Activated naive CD4-positive, alpha-beta T cell treated with anti-CD3 and anti-CD28 coated beads, Interleukin-2, amount 50 U/mL, for 24 hours (primary cell): Measurements from ENCODE around the gene SLC37A1.
"Not testable (repeated sequence)": the region's sequence is repeated elsewhere in the genome, so short reads cannot be mapped to it uniquely, and the experiment has no call there.

Source experiments
- H3K27ac Mint-ChIP-seq: one replicate; pipeline ENCODE4 v1.8.0; 2021; ENCODE audit warnings: mild to moderate bottlenecking, mixed read lengths
- H3K27me3 Mint-ChIP-seq: one replicate; pipeline ENCODE4 v1.8.0; 2021; ENCODE audit warnings: mixed read lengths
- H3K36me3 Mint-ChIP-seq: one replicate; pipeline ENCODE4 v1.8.0; 2021; ENCODE audit warnings: mixed read lengths
- H3K4me1 Mint-ChIP-seq: one replicate; pipeline ENCODE4 v1.8.0; 2021; ENCODE audit warnings: mixed read lengths
- H3K4me3 Mint-ChIP-seq: one replicate; pipeline ENCODE4 v1.8.0; 2021; ENCODE audit warnings: mild to moderate bottlenecking, mixed read lengths
- H3K9me3 Mint-ChIP-seq: one replicate; pipeline ENCODE4 v1.8.0; 2021; ENCODE audit warnings: mixed read lengths

Gene SLC37A1

DNA sequence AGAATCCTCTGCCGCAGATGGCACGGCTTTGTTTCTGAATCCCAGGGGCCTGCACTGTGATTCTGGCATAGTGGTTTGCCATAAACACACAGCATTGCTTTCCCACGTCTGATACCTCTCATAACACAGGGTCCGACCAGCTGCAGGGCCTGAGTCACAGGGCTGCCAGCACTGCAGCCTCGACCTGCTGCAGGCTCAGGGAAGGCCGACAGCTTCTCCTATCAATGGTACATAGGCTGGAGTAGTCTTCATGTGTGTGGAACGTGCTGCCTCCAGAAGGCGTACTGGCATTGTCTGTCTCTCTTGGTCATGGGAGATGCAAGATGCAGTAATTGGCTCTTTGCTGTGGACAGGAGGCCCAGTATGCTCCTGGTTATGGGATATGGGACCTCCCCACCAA is 86.3 kb downstream of the SLC37A1 start:
- Mint-ChIP-seq H3K9me3 (peaks cover 6% of the 10 kb centered on the region), H3K36me3 (peaks cover 3% of the 10 kb centered on the region), H3K4me1 (no peaks in the 10 kb centered on the region), H3K27me3 (no peaks in the 10 kb centered on the region), H3K4me3 (no peak overlapping the region), H3K27ac (no peak overlapping the region)

GRCh38 chr21:42601656-42602055 is 88.0 kb downstream of the SLC37A1 start:
- H3K9me3 Mint-ChIP-seq, result peaks cover 6% of the 10 kb centered on the region
- no peak overlapping the region for H3K27ac Mint-ChIP-seq
- H3K36me3 Mint-ChIP-seq, result peaks cover 3% of the 10 kb centered on the region
- no peaks in the 10 kb centered on the region for H3K4me1 Mint-ChIP-seq
- no peaks in the 10 kb centered on the region for H3K27me3 Mint-ChIP-seq
- H3K4me3 Mint-ChIP-seq, result no peak overlapping the region

DNA sequence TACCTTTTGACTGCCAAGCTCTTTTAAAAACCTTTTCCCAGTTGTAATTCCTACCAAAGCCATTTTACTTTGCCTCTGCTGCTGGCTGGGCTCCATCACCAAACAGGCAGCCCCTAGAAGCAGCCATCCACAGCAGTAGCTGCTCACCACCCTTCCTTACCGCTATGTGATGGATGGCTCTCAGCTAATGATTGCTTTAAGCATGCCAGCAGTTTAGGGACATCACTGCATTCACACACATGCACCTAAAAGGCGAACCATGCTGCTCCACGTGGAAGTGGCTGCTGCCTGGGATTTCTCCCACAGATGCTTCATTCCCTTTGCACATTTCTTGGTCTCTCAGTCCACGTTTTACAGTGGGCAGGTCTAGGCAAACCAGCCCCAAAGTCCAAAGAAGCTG is 93.5 kb downstream of the SLC37A1 start:
- Mint-ChIP-seq H3K9me3 (peaks cover 6% of the 10 kb centered on the region), H3K4me1 (peaks cover 12% of the 10 kb centered on the region), H3K4me3 (no peak overlapping the region), H3K27ac (no peak overlapping the region), H3K27me3 (no peaks in the 10 kb centered on the region), H3K36me3 (peaks cover 4% of the 10 kb centered on the region)

DNA sequence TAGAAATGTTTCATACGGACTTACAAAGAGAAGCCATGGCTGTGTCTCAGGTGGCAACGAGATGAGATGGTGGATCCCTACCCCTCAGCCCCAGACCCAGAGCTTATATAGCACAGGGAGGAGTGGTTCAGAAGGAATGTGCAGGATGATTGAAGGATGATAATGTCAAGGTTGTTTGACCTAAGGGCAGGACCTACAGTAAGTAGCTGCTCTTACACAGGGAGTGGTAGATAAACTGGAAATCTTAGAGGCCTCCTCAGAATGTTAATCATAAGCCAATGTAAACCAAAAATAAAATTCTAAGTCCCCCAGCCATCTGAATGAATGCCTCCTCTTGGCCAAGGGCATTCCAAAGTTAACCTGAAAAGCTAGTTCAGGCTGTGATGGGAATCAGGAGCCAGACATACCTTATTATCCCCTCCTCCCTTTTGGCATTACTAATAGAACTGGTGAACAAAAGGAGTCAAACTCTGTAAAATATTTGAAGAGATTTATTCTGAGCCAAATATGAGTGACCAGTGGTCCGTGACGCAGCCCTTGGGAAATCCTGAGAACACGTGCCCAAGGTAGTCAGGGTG is 94.0 kb downstream of the SLC37A1 start:
- H3K9me3 Mint-ChIP-seq, result peaks cover 6% of the 10 kb centered on the region
- peaks cover 7% of the 10 kb centered on the region for H3K36me3 Mint-ChIP-seq
- no peak overlapping the region for H3K27ac Mint-ChIP-seq
- H3K4me3 Mint-ChIP-seq, result no peak overlapping the region
- no peaks in the 10 kb centered on the region for H3K27me3 Mint-ChIP-seq
- H3K4me1 Mint-ChIP-seq, result peaks cover 12% of the 10 kb centered on the region

- Mint-ChIP-seq H3K27ac (no peak overlapping the region), H3K4me1 (peaks cover 12% of the 10 kb centered on the region), H3K27me3 (no peaks in the 10 kb centered on the region), H3K36me3 (peaks cover 7% of the 10 kb centered on the region), H3K4me3 (no peak overlapping the region), H3K9me3 (peaks cover 6% of the 10 kb centered on the region)
These were observed 94.8 kb downstream of the SLC37A1 start for GRCh38 chr21:42608446-42608845.

DNA sequence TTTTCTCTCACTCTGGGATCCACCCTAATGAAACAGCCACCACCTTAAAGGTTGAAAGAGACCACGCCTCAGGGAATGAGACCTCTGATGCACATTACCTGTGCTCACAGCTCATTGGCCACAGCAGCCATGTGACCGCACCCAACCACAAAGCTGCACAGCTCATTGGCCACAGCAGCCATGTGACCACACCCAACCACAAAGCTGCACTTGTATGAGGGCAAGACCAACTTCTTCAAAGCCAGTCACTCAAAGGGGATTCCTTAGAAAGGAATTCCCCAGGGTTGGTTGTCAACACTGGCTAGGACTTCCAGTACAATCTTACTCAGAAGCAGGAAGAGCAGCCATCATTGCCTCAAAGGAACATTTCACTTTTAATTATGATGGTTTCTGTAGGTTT is 96.2 kb downstream of the SLC37A1 start:
- no peak overlapping the region for H3K4me3 Mint-ChIP-seq
- H3K4me1 Mint-ChIP-seq, result peaks cover 16% of the 10 kb centered on the region
- H3K36me3 Mint-ChIP-seq, result peaks cover 6% of the 10 kb centered on the region
- no peaks in the 10 kb centered on the region for H3K9me3 Mint-ChIP-seq
- no peaks in the 10 kb centered on the region for H3K27me3 Mint-ChIP-seq
- no peak overlapping the region for H3K27ac Mint-ChIP-seq

- Mint-ChIP-seq H3K27ac (no peak overlapping the region), H3K36me3 (peaks cover 6% of the 10 kb centered on the region), H3K4me1 (peaks cover 16% of the 10 kb centered on the region), H3K27me3 (no peaks in the 10 kb centered on the region), H3K9me3 (no peaks in the 10 kb centered on the region), H3K4me3 (no peak overlapping the region)
These were observed 98.2 kb downstream of the SLC37A1 start for GRCh38 chr21:42611852-42612251.

DNA sequence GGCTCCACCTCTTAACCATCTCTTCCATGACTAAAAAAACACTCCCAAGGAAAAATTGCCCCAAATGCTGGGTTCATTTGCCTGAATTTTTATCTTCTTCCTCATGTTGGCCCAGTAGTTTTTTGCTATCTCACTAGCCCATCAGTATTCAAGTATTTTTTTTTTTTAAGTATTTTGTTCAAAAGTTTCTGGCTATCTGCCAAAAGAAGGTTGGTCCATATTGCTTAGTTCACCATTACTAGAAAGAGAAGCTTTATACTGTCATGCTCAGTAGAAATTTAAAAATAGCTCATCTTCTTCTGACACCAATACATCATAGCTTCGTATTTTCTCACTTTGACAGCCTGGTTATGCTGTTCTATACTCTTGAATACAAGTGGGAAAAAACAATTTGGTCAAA is 98.7 kb downstream of the SLC37A1 start:
- Mint-ChIP-seq H3K27ac (no peak overlapping the region), H3K9me3 (no peaks in the 10 kb centered on the region)

DNA sequence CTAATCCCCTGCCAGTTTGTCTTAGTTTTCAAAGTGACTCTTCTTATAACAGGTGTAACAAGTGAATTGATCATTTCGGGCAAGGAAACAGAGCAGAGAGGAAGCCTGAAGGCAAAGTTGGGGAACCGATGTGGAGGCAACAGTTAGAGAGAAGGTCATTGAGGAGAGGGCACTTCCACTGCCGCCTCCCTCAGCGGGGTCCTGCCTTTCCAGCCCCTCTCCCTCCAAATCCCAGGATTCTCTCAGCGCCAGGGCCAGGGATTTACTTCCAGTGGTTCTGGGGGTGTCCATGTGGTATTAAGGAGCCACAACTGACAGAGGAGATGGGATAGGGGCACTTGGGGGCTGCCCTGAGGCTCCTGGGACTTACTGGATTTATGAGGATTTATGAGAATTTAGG is 100.1 kb downstream of the SLC37A1 start:
- no peaks in the 10 kb centered on the region for H3K9me3 Mint-ChIP-seq
- H3K36me3 Mint-ChIP-seq, result peaks cover 6% of the 10 kb centered on the region
- H3K4me1 Mint-ChIP-seq, result peaks cover 16% of the 10 kb centered on the region
- no peak overlapping the region for H3K4me3 Mint-ChIP-seq
- H3K27me3 Mint-ChIP-seq, result no peaks in the 10 kb centered on the region
- H3K27ac Mint-ChIP-seq, result no peak overlapping the region

More for the DNA sequence above, 98.7 kb downstream of the SLC37A1 start:
- Mint-ChIP-seq H3K27me3 (no peaks in the 10 kb centered on the region), H3K36me3 (peaks cover 6% of the 10 kb centered on the region), H3K4me1 (peaks cover 16% of the 10 kb centered on the region), H3K4me3 (no peak overlapping the region)

DNA sequence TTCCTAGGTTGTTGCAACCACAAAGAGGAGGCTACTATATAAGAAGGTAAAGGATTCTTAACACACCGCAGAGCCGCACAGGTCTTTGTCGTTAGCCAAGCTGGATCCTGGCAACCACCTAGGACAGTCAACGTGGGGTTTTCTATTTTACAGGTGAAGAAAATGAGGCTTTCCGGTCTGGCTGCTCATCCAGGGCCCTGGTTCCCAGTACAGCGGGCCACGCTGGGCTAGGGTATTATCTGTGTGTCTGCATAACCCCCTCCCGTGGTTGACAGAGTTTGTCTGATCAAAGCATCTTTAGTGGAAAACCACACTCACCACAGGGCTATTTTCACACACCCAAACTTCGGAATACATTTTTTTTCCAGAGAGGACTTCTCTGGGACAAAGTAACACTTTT is 100.7 kb downstream of the SLC37A1 start:
- H3K27ac Mint-ChIP-seq, result peak overlapping the region; percentile 32
- peaks cover 6% of the 10 kb centered on the region for H3K36me3 Mint-ChIP-seq
- H3K4me1 Mint-ChIP-seq, result peaks cover 12% of the 10 kb centered on the region
- H3K27me3 Mint-ChIP-seq, result no peaks in the 10 kb centered on the region
- H3K4me3 Mint-ChIP-seq, result no peak overlapping the region
- no peaks in the 10 kb centered on the region for H3K9me3 Mint-ChIP-seq

- peaks cover 12% of the 10 kb centered on the region for H3K4me1 Mint-ChIP-seq
- peak overlapping the region; percentile 32 for H3K27ac Mint-ChIP-seq
- H3K9me3 Mint-ChIP-seq, result no peaks in the 10 kb centered on the region
- H3K27me3 Mint-ChIP-seq, result no peaks in the 10 kb centered on the region
- H3K4me3 Mint-ChIP-seq, result no peak overlapping the region
- peaks cover 6% of the 10 kb centered on the region for H3K36me3 Mint-ChIP-seq
These were observed 101.2 kb downstream of the SLC37A1 start for GRCh38 chr21:42614811-42615351.

DNA sequence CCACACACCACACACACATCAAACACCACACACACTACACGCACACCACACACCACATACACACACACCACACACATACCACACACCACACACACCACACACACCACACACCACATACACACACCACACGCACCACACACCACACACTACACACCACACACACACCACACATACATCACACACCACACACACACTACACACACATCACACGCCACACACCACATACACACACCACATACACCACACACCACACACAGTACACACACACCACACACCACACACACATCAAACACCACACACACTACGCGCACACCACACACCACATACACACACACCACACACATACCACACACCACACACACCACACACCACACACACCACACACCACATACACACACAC is 101.7 kb downstream of the SLC37A1 start:
- H3K27ac Mint-ChIP-seq, H3K27me3 Mint-ChIP-seq, H3K4me1 Mint-ChIP-seq, H3K36me3 Mint-ChIP-seq, H3K9me3 Mint-ChIP-seq, H3K4me3 Mint-ChIP-seq: not testable (repeated sequence)

- H3K27me3 Mint-ChIP-seq, result no peaks in the 10 kb centered on the region
- peaks cover 4% of the 10 kb centered on the region for H3K4me1 Mint-ChIP-seq
- H3K36me3 Mint-ChIP-seq, result peaks cover 5% of the 10 kb centered on the region
- no peak overlapping the region for H3K27ac Mint-ChIP-seq
- no peak overlapping the region for H3K4me3 Mint-ChIP-seq
- H3K9me3 Mint-ChIP-seq, result no peaks in the 10 kb centered on the region
These were observed 102.3 kb downstream of the SLC37A1 start for GRCh38 chr21:42615924-42616323.

DNA sequence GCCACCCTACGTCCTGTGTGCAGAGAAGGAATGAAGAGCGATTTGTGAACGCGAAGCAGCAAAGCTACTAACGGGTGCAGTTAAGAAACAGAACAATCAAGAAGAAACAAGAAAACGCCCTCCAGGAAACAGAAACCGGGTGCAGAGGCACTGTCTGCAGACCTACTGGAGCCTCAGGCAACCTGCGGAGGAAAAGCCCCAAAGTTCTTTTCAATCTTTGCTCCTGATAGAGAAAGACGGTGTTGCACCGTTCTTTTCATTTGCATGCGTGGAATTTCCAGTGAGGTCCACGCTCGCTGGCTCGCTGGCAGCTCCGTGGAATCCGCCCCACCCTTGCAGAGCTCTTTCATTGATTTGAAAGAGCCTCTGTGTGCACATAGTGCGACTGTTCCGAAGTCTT is 102.8 kb downstream of the SLC37A1 start:
- Mint-ChIP-seq H3K27me3 (no peaks in the 10 kb centered on the region), H3K9me3 (no peaks in the 10 kb centered on the region), H3K4me1 (peaks cover 4% of the 10 kb centered on the region), H3K36me3 (peaks cover 5% of the 10 kb centered on the region), H3K27ac (no peak overlapping the region), H3K4me3 (no peak overlapping the region)

GRCh38 chr21:42616941-42617340 is 103.3 kb downstream of the SLC37A1 start:
- peaks cover 4% of the 10 kb centered on the region for H3K4me1 Mint-ChIP-seq
- no peak overlapping the region for H3K4me3 Mint-ChIP-seq
- no peaks in the 10 kb centered on the region for H3K9me3 Mint-ChIP-seq
- no peaks in the 10 kb centered on the region for H3K27me3 Mint-ChIP-seq
- H3K27ac Mint-ChIP-seq, result no peak overlapping the region
- peaks cover 5% of the 10 kb centered on the region for H3K36me3 Mint-ChIP-seq

DNA sequence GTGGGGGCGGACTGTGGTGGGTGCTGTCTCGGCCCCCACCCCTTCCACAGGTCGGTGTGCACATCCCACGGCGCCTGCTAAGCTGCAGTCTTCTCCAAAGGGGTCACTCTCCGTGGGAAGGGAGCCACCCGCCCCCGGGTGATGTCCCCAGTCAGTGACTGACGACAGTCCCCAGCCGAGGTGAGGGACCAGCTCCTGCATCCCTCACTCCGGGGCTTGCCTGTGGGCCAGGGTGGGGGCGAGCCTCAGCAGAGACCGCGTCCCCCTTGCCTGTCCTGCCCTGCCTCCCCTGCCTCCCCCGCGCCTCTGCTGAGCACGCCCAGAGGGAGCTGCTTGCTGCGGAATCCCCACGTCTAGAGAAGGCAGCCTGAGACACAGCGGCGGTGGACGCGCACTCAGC is 103.8 kb downstream of the SLC37A1 start:
- H3K9me3 Mint-ChIP-seq, result no peaks in the 10 kb centered on the region
- H3K36me3 Mint-ChIP-seq, result peaks cover 3% of the 10 kb centered on the region
- H3K4me3 Mint-ChIP-seq, result no peak overlapping the region
- no peaks in the 10 kb centered on the region for H3K27me3 Mint-ChIP-seq
- peaks cover 4% of the 10 kb centered on the region for H3K4me1 Mint-ChIP-seq
- no peak overlapping the region for H3K27ac Mint-ChIP-seq

DNA sequence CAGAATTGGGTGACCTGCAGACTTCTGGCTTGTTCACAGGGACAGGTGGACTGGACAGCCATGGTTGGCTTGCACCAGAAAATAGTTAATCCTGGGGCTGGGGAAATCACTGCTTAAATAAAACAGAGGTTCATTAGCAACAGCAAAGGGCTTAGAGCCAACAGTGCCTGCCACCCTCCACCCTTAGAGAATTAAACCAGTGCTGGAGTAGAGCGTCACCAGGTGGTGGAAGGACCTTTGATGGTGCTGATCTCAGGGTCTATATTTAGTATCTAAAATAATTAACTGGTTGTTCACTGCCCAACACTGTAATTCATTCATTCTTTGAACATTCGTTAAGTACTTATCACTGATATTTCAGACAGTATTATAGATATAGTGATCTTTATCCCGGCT is 105.1 kb downstream of the SLC37A1 start:
- no peaks in the 10 kb centered on the region for H3K36me3 Mint-ChIP-seq
- H3K27me3 Mint-ChIP-seq, result no peaks in the 10 kb centered on the region
- peaks cover 1% of the 10 kb centered on the region for H3K4me1 Mint-ChIP-seq
- H3K9me3 Mint-ChIP-seq, result no peaks in the 10 kb centered on the region
- peak overlapping the region; percentile 36 for H3K27ac Mint-ChIP-seq
- H3K4me3 Mint-ChIP-seq, result no peak overlapping the region
